HepG2 (cell line): ENCODE results near the gene TRIM10. TPM values are rescaled to one million over a fixed set of nuclear protein-coding genes. Genes with fewer than 3 reads are reported as not detected.
A peak's percentile ranks its signal among the peaks of the same experiment; 100 is the strongest.

Source experiments
- HDAC2 ChIP-seq: sonication (generic); formaldehyde crosslinking; IDR thresholded peaks from 2 replicates; pipeline ENCODE4 v1.4.0; 2020; ENCODE audit warnings: missing genetic modification reagents
- KLF9 ChIP-seq: IDR thresholded peaks from 2 replicates; pipeline ENCODE4 v1.6.1; 2016; ENCODE audit warnings: low read depth
- MIXL1 ChIP-seq: IDR thresholded peaks from 2 replicates; pipeline ENCODE4 v1.6.1; 2016
- NFIC ChIP-seq: IDR thresholded peaks from 2 replicates; pipeline ENCODE4 v1.6.1; 2012; ENCODE audit warnings: mild to moderate bottlenecking, low read length, inconsistent platforms
- PRMT3 ChIP-seq: sonication (generic); formaldehyde crosslinking; IDR thresholded peaks from 2 replicates; pipeline ENCODE4 v1.8.1; 2022; ENCODE audit warnings: low read depth, mild to moderate bottlenecking, moderate library complexity, missing genetic modification reagents, borderline replicate concordance
- RBM22 ChIP-seq: fragments of 200-400 bp; formaldehyde crosslinking; optimal IDR thresholded peaks from 2 replicates; pipeline ENCODE3; 2017; ENCODE audit warnings: mild to moderate bottlenecking, low read length, moderate library complexity
- SATB2 ChIP-seq: sonication (generic); formaldehyde crosslinking; IDR thresholded peaks from 2 replicates; pipeline ENCODE4 v1.5.0; 2020; ENCODE audit warnings: missing genetic modification reagents
- SIN3A ChIP-seq: IDR thresholded peaks from 2 replicates; pipeline ENCODE4 v1.6.1; 2011; ENCODE audit warnings: low read depth, mild to moderate bottlenecking, control low read depth, low read length, borderline replicate concordance
- SKI ChIP-seq: fragments of 450-650 bp; IDR thresholded peaks from one replicate; pipeline ENCODE4 v1.6.1; 2018; ENCODE audit warnings: mild to moderate bottlenecking; ENCODE audit not compliant: partially characterized antibody
- THYN1 ChIP-seq: sonication (generic); formaldehyde crosslinking; IDR thresholded peaks from 2 replicates; pipeline ENCODE4 v1.8.1; 2023; ENCODE audit warnings: low read depth, mild to moderate bottlenecking, moderate library complexity, missing genetic modification reagents, borderline replicate concordance
- ZBTB1 ChIP-seq: sonication (generic); formaldehyde crosslinking; IDR thresholded peaks from 2 replicates; pipeline ENCODE4 v1.4.0; 2020; ENCODE audit warnings: missing genetic modification reagents, borderline replicate concordance
- ZNF263 ChIP-seq: sonication (generic); formaldehyde crosslinking; IDR thresholded peaks from 2 replicates; pipeline ENCODE4 v1.4.0; 2020; ENCODE audit warnings: missing genetic modification reagents
- ZNF296 ChIP-seq: sonication (generic); formaldehyde crosslinking; conservative IDR thresholded peaks from 2 replicates; pipeline ENCODE4 v1.5.0; 2020; ENCODE audit warnings: mild to moderate bottlenecking, missing genetic modification reagents
- polyA plus RNA-seq, 8 experiments: library from polyadenylated mRNA; depleted of rRNA in 3 of 8; stranded (reverse) in 7 of 8; unstranded in 1 of 8; fragments of >200 nt; fragmentation: Illumina TruSeq in 4 of 8; extraction: Trizol in 4 of 8; gene quantifications; 2 replicates each; pipeline versions ENCODE4 v1.2.1 to v1.2.3, GENCODE V29; 2011 to 2016; ENCODE audit warnings: low read depth in 4 of 8, missing spikeins in 1 of 8, mixed read lengths in 1 of 8; ENCODE audit not compliant: insufficient read depth in 1 of 8
- total RNA-seq, 5 experiments: library from RNA; depleted of rRNA; stranded (reverse); fragments of >200 nt; fragmentation: Illumina TruSeq; extraction: Trizol; gene quantifications; 2 replicates each; pipeline ENCODE4 v1.2.3, GENCODE V29; 2016; ENCODE audit warnings: low read depth in 1 of 5
- TF ChIP-seq, protein P1 (sequence below): sonication (generic); formaldehyde crosslinking; IDR thresholded peaks from 2 replicates; pipeline ENCODE4 v1.4.0; 2020; ENCODE audit warnings: missing genetic modification reagents
- TF ChIP-seq, protein P2 (sequence below): sonication (generic); formaldehyde crosslinking; IDR thresholded peaks from 2 replicates; pipeline ENCODE4 v1.8.1; 2023; ENCODE audit warnings: mild to moderate bottlenecking, missing genetic modification reagents
- TF ChIP-seq, protein P3 (sequence below): sonication (generic); formaldehyde crosslinking; IDR thresholded peaks from 2 replicates; pipeline ENCODE4 v1.4.0; 2020; ENCODE audit warnings: mild to moderate bottlenecking, missing genetic modification reagents
- TF ChIP-seq, protein P4 (sequence below): sonication (generic); formaldehyde crosslinking; IDR thresholded peaks from 2 replicates; pipeline ENCODE4 v1.8.0; 2022; ENCODE audit warnings: mild to moderate bottlenecking, missing genetic modification reagents, moderate library complexity
- TF ChIP-seq, protein P5 (sequence below): IDR thresholded peaks from 2 replicates; pipeline ENCODE4 v1.6.1; 2016; ENCODE audit warnings: low read depth, borderline replicate concordance
- TF ChIP-seq, protein P6 (sequence below): sonication (generic); formaldehyde crosslinking; IDR thresholded peaks from 2 replicates; pipeline ENCODE4 v1.8.1; 2023; ENCODE audit warnings: mild to moderate bottlenecking, missing genetic modification reagents
- TF ChIP-seq, protein P7 (sequence below): sonication (generic); formaldehyde crosslinking; IDR thresholded peaks from 2 replicates; pipeline ENCODE4 v1.4.0; 2020; ENCODE audit warnings: missing genetic modification reagents

The TRIM10 gene
- total and polyA plus RNA-seq, 2 of the 13 experiments (the other 11 are each of a cell fraction or from before 2014, with no cell fraction given): 4.1 to 6.8 TPM

DNA sequence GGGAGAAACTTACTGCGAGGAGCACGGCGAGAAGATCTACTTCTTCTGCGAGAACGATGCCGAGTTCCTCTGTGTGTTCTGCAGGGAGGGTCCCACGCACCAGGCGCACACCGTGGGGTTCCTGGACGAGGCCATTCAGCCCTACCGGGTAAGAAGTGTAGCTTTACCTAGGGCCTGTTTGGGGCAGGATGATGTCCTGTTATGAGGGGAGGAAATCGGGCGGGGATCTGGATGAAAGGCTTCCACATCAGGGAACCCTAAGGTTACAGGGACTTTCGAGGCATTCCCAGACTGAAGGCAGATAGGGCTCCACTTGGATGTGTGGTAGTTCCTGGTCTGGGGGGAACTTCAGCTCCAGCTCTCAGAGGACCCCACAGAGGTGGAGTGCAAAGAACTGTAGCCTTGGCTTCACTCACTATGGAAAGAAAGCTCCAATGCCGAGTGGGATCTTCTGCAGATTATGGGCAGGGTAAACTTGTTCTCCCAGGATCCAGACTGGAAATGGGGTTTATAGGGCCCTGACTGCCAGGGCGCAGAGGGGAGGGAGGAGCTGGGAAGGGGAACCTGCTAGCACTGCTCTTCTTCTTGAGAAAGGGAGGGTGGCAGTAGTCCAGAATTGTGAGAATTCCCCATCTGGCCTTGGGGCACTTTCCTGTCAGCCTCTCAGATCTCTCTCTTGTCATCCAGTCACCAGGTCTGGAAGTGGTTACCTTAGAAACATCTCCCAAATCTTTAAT is 3.1 kb upstream of the TRIM10 start (continued):
- no peak for TF ChIP-seq NFIC
- no peak for TF ChIP-seq ZNF296
- TF ChIP-seq, protein P1, sequence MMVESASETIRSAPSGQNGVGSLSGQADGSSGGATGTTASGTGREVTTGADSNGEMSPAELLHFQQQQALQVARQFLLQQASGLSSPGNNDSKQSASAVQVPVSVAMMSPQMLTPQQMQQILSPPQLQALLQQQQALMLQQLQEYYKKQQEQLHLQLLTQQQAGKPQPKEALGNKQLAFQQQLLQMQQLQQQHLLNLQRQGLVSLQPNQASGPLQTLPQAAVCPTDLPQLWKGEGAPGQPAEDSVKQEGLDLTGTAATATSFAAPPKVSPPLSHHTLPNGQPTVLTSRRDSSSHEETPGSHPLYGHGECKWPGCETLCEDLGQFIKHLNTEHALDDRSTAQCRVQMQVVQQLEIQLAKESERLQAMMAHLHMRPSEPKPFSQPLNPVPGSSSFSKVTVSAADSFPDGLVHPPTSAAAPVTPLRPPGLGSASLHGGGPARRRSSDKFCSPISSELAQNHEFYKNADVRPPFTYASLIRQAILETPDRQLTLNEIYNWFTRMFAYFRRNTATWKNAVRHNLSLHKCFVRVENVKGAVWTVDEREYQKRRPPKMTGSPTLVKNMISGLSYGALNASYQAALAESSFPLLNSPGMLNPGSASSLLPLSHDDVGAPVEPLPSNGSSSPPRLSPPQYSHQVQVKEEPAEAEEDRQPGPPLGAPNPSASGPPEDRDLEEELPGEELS (CRISPR knock-in tag): no peak
- no peak for TF ChIP-seq THYN1 (CRISPR knock-in tag)
- no peak for TF ChIP-seq SATB2 (CRISPR knock-in tag)
- TF ChIP-seq, protein P2, sequence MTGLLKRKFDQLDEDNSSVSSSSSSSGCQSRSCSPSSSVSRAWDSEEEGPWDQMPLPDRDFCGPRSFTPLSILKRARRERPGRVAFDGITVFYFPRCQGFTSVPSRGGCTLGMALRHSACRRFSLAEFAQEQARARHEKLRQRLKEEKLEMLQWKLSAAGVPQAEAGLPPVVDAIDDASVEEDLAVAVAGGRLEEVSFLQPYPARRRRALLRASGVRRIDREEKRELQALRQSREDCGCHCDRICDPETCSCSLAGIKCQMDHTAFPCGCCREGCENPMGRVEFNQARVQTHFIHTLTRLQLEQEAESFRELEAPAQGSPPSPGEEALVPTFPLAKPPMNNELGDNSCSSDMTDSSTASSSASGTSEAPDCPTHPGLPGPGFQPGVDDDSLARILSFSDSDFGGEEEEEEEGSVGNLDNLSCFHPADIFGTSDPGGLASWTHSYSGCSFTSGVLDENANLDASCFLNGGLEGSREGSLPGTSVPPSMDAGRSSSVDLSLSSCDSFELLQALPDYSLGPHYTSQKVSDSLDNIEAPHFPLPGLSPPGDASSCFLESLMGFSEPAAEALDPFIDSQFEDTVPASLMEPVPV (CRISPR knock-in tag): no peak
- TF ChIP-seq, protein P3, sequence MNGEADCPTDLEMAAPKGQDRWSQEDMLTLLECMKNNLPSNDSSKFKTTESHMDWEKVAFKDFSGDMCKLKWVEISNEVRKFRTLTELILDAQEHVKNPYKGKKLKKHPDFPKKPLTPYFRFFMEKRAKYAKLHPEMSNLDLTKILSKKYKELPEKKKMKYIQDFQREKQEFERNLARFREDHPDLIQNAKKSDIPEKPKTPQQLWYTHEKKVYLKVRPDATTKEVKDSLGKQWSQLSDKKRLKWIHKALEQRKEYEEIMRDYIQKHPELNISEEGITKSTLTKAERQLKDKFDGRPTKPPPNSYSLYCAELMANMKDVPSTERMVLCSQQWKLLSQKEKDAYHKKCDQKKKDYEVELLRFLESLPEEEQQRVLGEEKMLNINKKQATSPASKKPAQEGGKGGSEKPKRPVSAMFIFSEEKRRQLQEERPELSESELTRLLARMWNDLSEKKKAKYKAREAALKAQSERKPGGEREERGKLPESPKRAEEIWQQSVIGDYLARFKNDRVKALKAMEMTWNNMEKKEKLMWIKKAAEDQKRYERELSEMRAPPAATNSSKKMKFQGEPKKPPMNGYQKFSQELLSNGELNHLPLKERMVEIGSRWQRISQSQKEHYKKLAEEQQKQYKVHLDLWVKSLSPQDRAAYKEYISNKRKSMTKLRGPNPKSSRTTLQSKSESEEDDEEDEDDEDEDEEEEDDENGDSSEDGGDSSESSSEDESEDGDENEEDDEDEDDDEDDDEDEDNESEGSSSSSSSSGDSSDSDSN (CRISPR knock-in tag): peak; percentile 4
- TF ChIP-seq, protein P4, sequence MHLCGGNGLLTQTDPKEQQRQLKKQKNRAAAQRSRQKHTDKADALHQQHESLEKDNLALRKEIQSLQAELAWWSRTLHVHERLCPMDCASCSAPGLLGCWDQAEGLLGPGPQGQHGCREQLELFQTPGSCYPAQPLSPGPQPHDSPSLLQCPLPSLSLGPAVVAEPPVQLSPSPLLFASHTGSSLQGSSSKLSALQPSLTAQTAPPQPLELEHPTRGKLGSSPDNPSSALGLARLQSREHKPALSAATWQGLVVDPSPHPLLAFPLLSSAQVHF (CRISPR knock-in tag): peak; percentile 58; the same call in 1 of the 2 replicates
- TF ChIP-seq ZBTB1 (CRISPR knock-in tag): no peak
- no peak for TF ChIP-seq HDAC2 (CRISPR knock-in tag)
- TF ChIP-seq, protein P5, sequence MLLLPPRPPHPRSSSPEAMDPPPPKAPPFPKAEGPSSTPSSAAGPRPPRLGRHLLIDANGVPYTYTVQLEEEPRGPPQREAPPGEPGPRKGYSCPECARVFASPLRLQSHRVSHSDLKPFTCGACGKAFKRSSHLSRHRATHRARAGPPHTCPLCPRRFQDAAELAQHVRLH (CRISPR knock-in tag): 0 out of 2 replicates have a peak, but pooled peaks have one; percentile 5
- TF ChIP-seq KLF9 (CRISPR knock-in tag): no peak
- TF ChIP-seq ZNF263: 0 out of 2 replicates have a peak, but pooled peaks have one; percentile 45
- TF ChIP-seq SKI: no peak
- TF ChIP-seq SIN3A: peak; percentile 4; the same call in 1 of the 2 replicates
- no peak for TF ChIP-seq MIXL1 (CRISPR knock-in tag)
- TF ChIP-seq RBM22: no peak
- no peak for TF ChIP-seq PRMT3 (CRISPR knock-in tag)
- TF ChIP-seq, protein P6, sequence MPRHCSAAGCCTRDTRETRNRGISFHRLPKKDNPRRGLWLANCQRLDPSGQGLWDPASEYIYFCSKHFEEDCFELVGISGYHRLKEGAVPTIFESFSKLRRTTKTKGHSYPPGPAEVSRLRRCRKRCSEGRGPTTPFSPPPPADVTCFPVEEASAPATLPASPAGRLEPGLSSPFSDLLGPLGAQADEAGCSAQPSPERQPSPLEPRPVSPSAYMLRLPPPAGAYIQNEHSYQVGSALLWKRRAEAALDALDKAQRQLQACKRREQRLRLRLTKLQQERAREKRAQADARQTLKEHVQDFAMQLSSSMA (CRISPR knock-in tag): no peak
- TF ChIP-seq, protein P7, sequence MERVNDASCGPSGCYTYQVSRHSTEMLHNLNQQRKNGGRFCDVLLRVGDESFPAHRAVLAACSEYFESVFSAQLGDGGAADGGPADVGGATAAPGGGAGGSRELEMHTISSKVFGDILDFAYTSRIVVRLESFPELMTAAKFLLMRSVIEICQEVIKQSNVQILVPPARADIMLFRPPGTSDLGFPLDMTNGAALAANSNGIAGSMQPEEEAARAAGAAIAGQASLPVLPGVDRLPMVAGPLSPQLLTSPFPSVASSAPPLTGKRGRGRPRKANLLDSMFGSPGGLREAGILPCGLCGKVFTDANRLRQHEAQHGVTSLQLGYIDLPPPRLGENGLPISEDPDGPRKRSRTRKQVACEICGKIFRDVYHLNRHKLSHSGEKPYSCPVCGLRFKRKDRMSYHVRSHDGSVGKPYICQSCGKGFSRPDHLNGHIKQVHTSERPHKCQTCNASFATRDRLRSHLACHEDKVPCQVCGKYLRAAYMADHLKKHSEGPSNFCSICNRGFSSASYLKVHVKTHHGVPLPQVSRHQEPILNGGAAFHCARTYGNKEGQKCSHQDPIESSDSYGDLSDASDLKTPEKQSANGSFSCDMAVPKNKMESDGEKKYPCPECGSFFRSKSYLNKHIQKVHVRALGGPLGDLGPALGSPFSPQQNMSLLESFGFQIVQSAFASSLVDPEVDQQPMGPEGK (CRISPR knock-in tag): no peak
